Esophagus squamous epithelium (tissue), 5 donors: Measurements from ENCODE around the gene F2RL3. TPM values are rescaled to one million over a fixed set of nuclear protein-coding genes. Genes with fewer than 3 reads are reported as not detected.

Source experiments
- DNase-seq: peaks from one replicate; lab custom pipeline; 2025; lab: John Stamatoyannopoulos, UW
- H3K27ac ChIP-seq, 4 donors: fragments of 200-600 bp; sonication (generic); one replicate each; pipeline ENCODE4 v1.5.1; 2016 to 2019; ENCODE audit warnings: mild to moderate bottlenecking in 1 of 4
- H3K27me3 ChIP-seq, 4 donors: fragments of 200-600 bp; sonication (generic); 1 replicate in 3 of 4; 2 replicates in 1 of 4; pipeline versions ENCODE4 v1.5.1 to v1.6.0; 2017 to 2021; ENCODE audit warnings: antibody characterized with exemption in 1 of 4
- H3K36me3 ChIP-seq, 3 donors: fragments of 200-600 bp; sonication (generic); one replicate each; pipeline ENCODE4 v1.5.1; 2016 to 2019
- H3K4me1 ChIP-seq, 3 donors: fragments of 200-600 bp; sonication (generic); one replicate each; pipeline ENCODE4 v1.5.1; 2017 to 2019
- H3K4me3 ChIP-seq, 4 donors: fragments of 200-600 bp; sonication (generic); 1 replicate in 3 of 4; 2 replicates in 1 of 4; pipeline ENCODE4 v1.5.1; 2016 to 2019; ENCODE audit warnings: mild to moderate bottlenecking in 2 of 4, moderate library complexity in 1 of 4
- H3K9me3 ChIP-seq, 3 donors: fragments of 200-600 bp; sonication (generic); one replicate each; pipeline ENCODE4 v1.5.1; 2016 to 2019
- CTCF ChIP-seq, 6 experiments: fragments of 450-650 bp in 4 of 6; fragments of 200-600 bp in 2 of 6; sonication (generic) in 2 of 6; IDR thresholded peaks; one replicate each; pipeline ENCODE4 v1.5.1; 2016 to 2019; ENCODE audit warnings: antibody characterized with exemption in 6 of 6, mild to moderate bottlenecking in 4 of 6, moderate library complexity in 4 of 6
- POLR2A ChIP-seq, 4 donors: fragments of 450-650 bp; IDR thresholded peaks; one replicate each; pipeline ENCODE4 v1.6.1; 2017; ENCODE audit warnings: antibody characterized with exemption in 4 of 4, mild to moderate bottlenecking in 4 of 4, moderate library complexity in 3 of 4
- WGBS, 2 donors: methylation state at CpG; one replicate each; pipeline ENCODE4 v1.1.5; 2018; 5-methylcytosine and 5-hydroxymethylcytosine counted together
- intact Hi-C: fragments of 100-400 bp; cut with DNase I; formaldehyde crosslinking; loops from one replicate; pipeline ENCODE4 v1.15.0; 2022
- total RNA-seq, 4 donors: library from RNA; depleted of rRNA; stranded (reverse); fragments of >200 nt; gene quantifications; one replicate each; pipeline ENCODE4 v1.1.0, GENCODE V29; 2016
- donor health status: DM: yes; HTN: yes; CAD: no.

The F2RL3 gene
- total RNA-seq, 4 donors from 2014 or later, result 0.27 to 1.1 (median 0.81) TPM

GRCh38 chr19:16893686-16893989, 4.8 kb downstream of the F2RL3 start:
- intact Hi-C loops, result no loop called here
- TF ChIP-seq POLR2A (IDR thresholded peaks at IDR 0.05) (no peak), CTCF (IDR thresholded peaks at IDR 0.05) (no peak)
- DNase-seq, result no peak
- Histone ChIP-seq H3K36me3 (no peaks in the 10 kb centered on the region), H3K4me3 (no peak overlapping the region), H3K27me3 (peaks cover 0 to 23% (median 0%) of the 10 kb centered on the region in 4 donors), H3K9me3 (no peaks in the 10 kb centered on the region), H3K4me1 (peaks cover 7 to 46% (median 8%) of the 10 kb centered on the region in 3 donors), H3K27ac (no peak overlapping the region)
- WGBS, 2 donors, result 62% methylated on average over 14 of the region's 14 CpGs; no CpG with 5 or more reads in 1 of the 2 donors

- 80% methylated on average over 1 of the region's 7 CpGs; no CpG with 5 or more reads in 1 of the 2 donors for WGBS, 2 donors
- intact Hi-C loops, result no loop called here
- H3K4me3 ChIP-seq, result no peak overlapping the region
- H3K36me3 ChIP-seq, result no peaks in the 10 kb centered on the region
- no peak overlapping the region for H3K27ac ChIP-seq
- H3K27me3 ChIP-seq, result peaks cover 0 to 18% (median 0%) of the 10 kb centered on the region in 4 donors
- no peak for TF ChIP-seq POLR2A (IDR thresholded peaks at IDR 0.05)
- no peak for TF ChIP-seq CTCF (IDR thresholded peaks at IDR 0.05)
- no peak for DNase-seq
- no peaks in the 10 kb centered on the region for H3K9me3 ChIP-seq
- peaks cover 3 to 41% (median 7%) of the 10 kb centered on the region in 3 donors for H3K4me1 ChIP-seq
These were observed 5.3 kb downstream of the F2RL3 start for GRCh38 chr19:16894080-16894479.

- peaks cover 0 to 15% (median 0%) of the 10 kb centered on the region in 4 donors for H3K27me3 ChIP-seq
- no peak for DNase-seq
- H3K36me3 ChIP-seq, result no peaks in the 10 kb centered on the region
- 63 to 77% methylated on average over 23 of the region's 30 CpGs for WGBS, 2 donors
- intact Hi-C loops, result no loop called here
- H3K9me3 ChIP-seq, result no peaks in the 10 kb centered on the region
- H3K4me3 ChIP-seq, result peak overlapping the region; percentile 55 to 77 (median 60)
- peaks cover 3 to 41% (median 7%) of the 10 kb centered on the region in 3 donors for H3K4me1 ChIP-seq
- peak overlapping the region in 3 of 4 donors; percentile 73 to 86 (median 83) for H3K27ac ChIP-seq
- TF ChIP-seq CTCF (IDR thresholded peaks at IDR 0.05) (no peak), POLR2A (IDR thresholded peaks at IDR 0.05) (no peak)
These were observed 6.8 kb downstream of the F2RL3 start for GRCh38 chr19:16895467-16896145.

GRCh38 chr19:16896146-16897028, 7.6 kb downstream of the F2RL3 start:
- Histone ChIP-seq H3K4me1 (peaks cover 3 to 41% (median 7%) of the 10 kb centered on the region in 3 donors), H3K27ac (peak overlapping the region; percentile 40 to 86 (median 78)), H3K9me3 (no peaks in the 10 kb centered on the region), H3K27me3 (peaks cover 0 to 15% (median 0%) of the 10 kb centered on the region in 4 donors), H3K4me3 (peak overlapping the region; percentile 55 to 77 (median 60)), H3K36me3 (no peaks in the 10 kb centered on the region)
- no peak for DNase-seq
- peak in 2 of 4 donors; percentile 51 to 54 for TF ChIP-seq POLR2A (IDR thresholded peaks at IDR 0.05)
- TF ChIP-seq CTCF (IDR thresholded peaks at IDR 0.05), result no peak
- 5 to 9% methylated on average over 12 to 15 of the region's 66 CpGs for WGBS, 2 donors
- intact Hi-C loops, result no loop called here
